Stimulated activated CD8-positive, alpha-beta memory T cell treated with anti-CD3 and anti-CD28 coated beads, Interleukin-7, amount 100 ng/mL, for 1 hour (primary cell): ENCODE measurements around the gene ZNF474.

Experiments
- DNase-seq, 2 donors: peaks; one replicate each; pipeline ENCODE4 v3.0.0-alpha.2; 2020; ENCODE audit warnings: low read depth in 2 of 2

Gene ZNF474

GRCh38 chr5:122180863-122181548 lies 51.7 kb downstream of the ZNF474 start:
- DNase-seq, result no peak

- no peak for DNase-seq
These were observed 52.5 kb downstream of the ZNF474 start for GRCh38 chr5:122181863-122182262.

GRCh38 chr5:122182491-122182921 lies 53.2 kb downstream of the ZNF474 start:
- no peak for DNase-seq

GRCh38 chr5:122183098-122183787 lies 53.9 kb downstream of the ZNF474 start:
- DNase-seq, result no peak

- DNase-seq, result no peak
These were observed 54.4 kb downstream of the ZNF474 start for GRCh38 chr5:122183788-122184170.

GRCh38 chr5:122184676-122185255 lies 55.4 kb downstream of the ZNF474 start:
- DNase-seq, result no peak

- DNase-seq, result no peak
These were observed 58.1 kb downstream of the ZNF474 start for GRCh38 chr5:122187426-122187825.

GRCh38 chr5:122190156-122190555 lies 60.8 kb downstream of the ZNF474 start:
- DNase-seq, result no peak

- no peak for DNase-seq
These were observed 63.5 kb downstream of the ZNF474 start for GRCh38 chr5:122192497-122193496.

GRCh38 chr5:122195802-122196394 lies 66.6 kb downstream of the ZNF474 start:
- no peak for DNase-seq

- DNase-seq, result no peak
These were observed 69.8 kb downstream of the ZNF474 start for GRCh38 chr5:122199146-122199545.

GRCh38 chr5:122200450-122200849 lies 71.1 kb downstream of the ZNF474 start:
- DNase-seq, result no peak

- DNase-seq, result no peak
These were observed 71.5 kb downstream of the ZNF474 start for GRCh38 chr5:122200865-122201264.

- DNase-seq, result no peak
These were observed 72.0 kb downstream of the ZNF474 start for GRCh38 chr5:122201365-122201764.

GRCh38 chr5:122202952-122203351 lies 73.6 kb downstream of the ZNF474 start:
- DNase-seq, result no peak
